HG02884 (cell line): ENCODE measurements around the gene ISM1.

Source experiments
- ATAC-seq: cut with Tn5 transposase; IDR thresholded peaks from one replicate; pipeline ENCODE4 v1.9.1; 2021; ENCODE audit warnings: mild to moderate bottlenecking, moderate library complexity; ENCODE audit not compliant: unreplicated experiment

ISM1 gene

GRCh38 chr20:13251904-13252297 is 30.8 kb downstream of the ISM1 start:
- no peak for ATAC-seq

GRCh38 chr20:13255356-13255755 is 34.3 kb downstream of the ISM1 start:
- no peak for ATAC-seq

- no peak for ATAC-seq
Observed at GRCh38 chr20:13256606-13257005, 35.5 kb downstream of the ISM1 start.

GRCh38 chr20:13259921-13260320 is 38.8 kb downstream of the ISM1 start:
- no peak for ATAC-seq

GRCh38 chr20:13260650-13261279 is 39.7 kb downstream of the ISM1 start:
- no peak for ATAC-seq

- ATAC-seq, result peak; percentile 89
Observed at GRCh38 chr20:13261460-13262301, 40.6 kb downstream of the ISM1 start.

GRCh38 chr20:13262302-13262650 is 41.2 kb downstream of the ISM1 start:
- no peak for ATAC-seq

- ATAC-seq, result no peak
Observed at GRCh38 chr20:13262671-13263360, 41.7 kb downstream of the ISM1 start.

GRCh38 chr20:13263451-13263850 is 42.4 kb downstream of the ISM1 start:
- ATAC-seq, result no peak

GRCh38 chr20:13264907-13265306 is 43.8 kb downstream of the ISM1 start:
- no peak for ATAC-seq

GRCh38 chr20:13265941-13266340 is 44.9 kb downstream of the ISM1 start:
- no peak for ATAC-seq

GRCh38 chr20:13267231-13267630 is 46.2 kb downstream of the ISM1 start:
- no peak for ATAC-seq

- no peak for ATAC-seq
Observed at GRCh38 chr20:13268953-13269352, 47.9 kb downstream of the ISM1 start.

- ATAC-seq, result no peak
Observed at GRCh38 chr20:13270211-13270610, 49.1 kb downstream of the ISM1 start.

GRCh38 chr20:13271098-13271497 is 50.0 kb downstream of the ISM1 start:
- no peak for ATAC-seq

- ATAC-seq, result no peak
Observed at GRCh38 chr20:13271977-13272975, 51.2 kb downstream of the ISM1 start.

- ATAC-seq, result no peak
Observed at GRCh38 chr20:13274275-13274861, 53.3 kb downstream of the ISM1 start.

- ATAC-seq, result no peak
Observed at GRCh38 chr20:13276945-13277541, 56.0 kb downstream of the ISM1 start.

GRCh38 chr20:13277663-13278295 is 56.7 kb downstream of the ISM1 start:
- ATAC-seq, result no peak
